Chondrocyte (in vitro differentiated cells): ENCODE measurements around the gene EIF4G3. TPM values are rescaled to one million over a fixed set of nuclear protein-coding genes. Genes with fewer than 3 reads are reported as not detected.

Experiments
- DNase-seq: peaks from one replicate; pipeline ENCODE4 v3.0.0; 2021; ENCODE audit warnings: mixed read lengths, low spot score
- H3K27ac Mint-ChIP-seq: one replicate; pipeline ENCODE4 v1.8.0; 2021; ENCODE audit warnings: mild to moderate bottlenecking, moderate library complexity, mixed read lengths; ENCODE audit not compliant: unreplicated experiment
- H3K27me3 Mint-ChIP-seq: 2 replicates; pipeline ENCODE4 v1.8.0; 2021; ENCODE audit warnings: low read depth, mixed read lengths
- H3K36me3 Mint-ChIP-seq: 2 replicates; pipeline ENCODE4 v1.8.0; 2021; ENCODE audit warnings: low read depth, mixed read lengths
- H3K4me1 Mint-ChIP-seq: 2 replicates; pipeline ENCODE4 v1.8.0; 2021; ENCODE audit warnings: low read depth, mild to moderate bottlenecking, mixed read lengths
- H3K4me3 Mint-ChIP-seq: one replicate; pipeline ENCODE4 v1.8.0; 2021; ENCODE audit warnings: mild to moderate bottlenecking, moderate library complexity, mixed read lengths; ENCODE audit not compliant: unreplicated experiment
- H3K9me3 Mint-ChIP-seq: 2 replicates; pipeline ENCODE4 v1.8.0; 2021; ENCODE audit warnings: low read depth, mixed read lengths
- CTCF ChIP-seq: fragments of 200-600 bp; sonication (generic); IDR thresholded peaks from 2 replicates; pipeline ENCODE4 v1.5.0; 2021; ENCODE audit warnings: antibody characterized with exemption, mild to moderate bottlenecking, moderate library complexity
- total RNA-seq: library from RNA; stranded (reverse); gene quantifications from 3 replicates; pipeline ENCODE4 v1.2.1, GENCODE V29; 2021

EIF4G3 gene
- total RNA-seq, 1 donor from 2014 or later, result 56.6 TPM

- peak overlapping the region; percentile 97 for H3K27ac Mint-ChIP-seq
- H3K4me3 Mint-ChIP-seq, result peak overlapping the region; percentile 99
- H3K36me3 Mint-ChIP-seq, result no peaks in the 10 kb centered on the region
- H3K4me1 Mint-ChIP-seq, result peaks cover 35% of the 10 kb centered on the region
- no peaks in the 10 kb centered on the region for H3K9me3 Mint-ChIP-seq
- no peak for TF ChIP-seq CTCF
- no peaks in the 10 kb centered on the region for H3K27me3 Mint-ChIP-seq
- DNase-seq, result peak; percentile 98
These were observed 390.3 kb downstream of the EIF4G3 start for GRCh38 chr1:20786253-20787028.

- H3K4me3 Mint-ChIP-seq, result peak overlapping the region; percentile 99
- H3K9me3 Mint-ChIP-seq, result no peaks in the 10 kb centered on the region
- H3K27ac Mint-ChIP-seq, result peak overlapping the region; percentile 97
- DNase-seq, result no peak
- H3K36me3 Mint-ChIP-seq, result no peaks in the 10 kb centered on the region
- TF ChIP-seq CTCF, result no peak
- H3K27me3 Mint-ChIP-seq, result no peaks in the 10 kb centered on the region
- peaks cover 40% of the 10 kb centered on the region for H3K4me1 Mint-ChIP-seq
These were observed 390.8 kb downstream of the EIF4G3 start for GRCh38 chr1:20785907-20786252.

GRCh38 chr1:20775700-20776099 lies 401.0 kb downstream of the EIF4G3 start:
- Mint-ChIP-seq H3K4me1 (peaks cover 21% of the 10 kb centered on the region), H3K9me3 (no peaks in the 10 kb centered on the region), H3K27ac (no peak overlapping the region), H3K36me3 (peaks cover 17% of the 10 kb centered on the region), H3K27me3 (no peaks in the 10 kb centered on the region), H3K4me3 (no peak overlapping the region)
- no peak for DNase-seq
- no peak for TF ChIP-seq CTCF

GRCh38 chr1:20771780-20772179 lies 404.9 kb downstream of the EIF4G3 start:
- Mint-ChIP-seq H3K27ac (no peak overlapping the region), H3K4me1 (peaks cover 8% of the 10 kb centered on the region), H3K4me3 (no peak overlapping the region), H3K36me3 (peaks cover 19% of the 10 kb centered on the region), H3K27me3 (no peaks in the 10 kb centered on the region), H3K9me3 (no peaks in the 10 kb centered on the region)
- DNase-seq, result no peak
- TF ChIP-seq CTCF, result no peak

GRCh38 chr1:20770314-20771087 lies 406.2 kb downstream of the EIF4G3 start:
- no peak for TF ChIP-seq CTCF
- Mint-ChIP-seq H3K4me1 (no peaks in the 10 kb centered on the region), H3K36me3 (peaks cover 22% of the 10 kb centered on the region), H3K27ac (peak overlapping the region; percentile 17), H3K9me3 (no peaks in the 10 kb centered on the region), H3K27me3 (no peaks in the 10 kb centered on the region), H3K4me3 (no peak overlapping the region)
- no peak for DNase-seq
